Right ventricle myocardium superior (tissue), 1 donor: ENCODE measurements around the gene IL36G. TPM values are rescaled to one million over a fixed set of nuclear protein-coding genes. Genes with fewer than 3 reads are reported as not detected.

Source experiments
- ATAC-seq: fragments of 200-7000 bp; cut with Tn5 transposase; one replicate; pipeline ENCODE4 v1.9.1; 2020; ENCODE audit warnings: mild to moderate bottlenecking; ENCODE audit not compliant: poor library complexity
- DNase-seq: peaks from one replicate; pipeline ENCODE4 v3.0.0-alpha.2; 2020
- intact Hi-C: fragments of 100-400 bp; cut with DNase I; formaldehyde crosslinking; loops from one replicate; pipeline ENCODE4 v1.11.2; 2022
- total RNA-seq: library from RNA; stranded (reverse); fragmentation: NEBNext Ultra II Directional; extraction: Animal tissue kit (Norgen Biotek cat#: 25700); gene quantifications from one replicate; pipeline ENCODE4 v1.2.1, GENCODE V29; 2021
- donor health status: DM: no; HTN: yes; CAD: no; lungs with severe emphysema.

Gene IL36G
- total RNA-seq, 1 donor from 2014 or later, result not detected

GRCh38 chr2:112962308-112963175 lies 15.3 kb upstream of the IL36G start:
- DNase-seq, result no peak
- intact Hi-C loops, result no loop called here
- no peak for ATAC-seq

- no peak for ATAC-seq
- intact Hi-C loops, result no loop called here
Observed at GRCh38 chr2:112967023-112967422, 10.8 kb upstream of the IL36G start.

GRCh38 chr2:112972423-112973086 lies 5.3 kb upstream of the IL36G start:
- intact Hi-C loops, result no loop called here
- DNase-seq (no peak), ATAC-seq (no peak)

More at GRCh38 chr2:112967023-112967422, 10.8 kb upstream of the IL36G start:
- DNase-seq, result no peak

- no peak for DNase-seq
- intact Hi-C loops, result no loop called here
- ATAC-seq, result no peak
Observed at GRCh38 chr2:112973156-112973555, 4.7 kb upstream of the IL36G start.

- intact Hi-C loops, result no loop called here
- no peak for ATAC-seq
- DNase-seq, result no peak
Observed at GRCh38 chr2:112979731-112980130, 1.9 kb downstream of the IL36G start.

GRCh38 chr2:112980537-112980936 lies 2.7 kb downstream of the IL36G start:
- intact Hi-C loops, result no loop called here
- no peak for ATAC-seq
- DNase-seq, result no peak

- no peak for DNase-seq
- intact Hi-C loops, result no loop called here
- no peak for ATAC-seq
Observed at GRCh38 chr2:112985090-112985489, 7.3 kb downstream of the IL36G start.

- intact Hi-C loops, result no loop called here
- DNase-seq, result no peak
- no peak for ATAC-seq
Observed at GRCh38 chr2:112989611-112990010, 11.8 kb downstream of the IL36G start.

GRCh38 chr2:112993831-112994230 lies 16.0 kb downstream of the IL36G start:
- intact Hi-C loops, result no loop called here
- no peak for DNase-seq
- no peak for ATAC-seq

- ATAC-seq (no peak), DNase-seq (no peak)
- intact Hi-C loops, result no loop called here
Observed at GRCh38 chr2:112994648-112995047, 16.8 kb downstream of the IL36G start.

GRCh38 chr2:112995346-112995920 lies 17.6 kb downstream of the IL36G start:
- no peak for DNase-seq
- intact Hi-C loops, result no loop called here
- no peak for ATAC-seq

GRCh38 chr2:112996635-112997034 lies 18.8 kb downstream of the IL36G start:
- intact Hi-C loops, result no loop called here
- DNase-seq, result no peak
- no peak for ATAC-seq

- no peak for ATAC-seq
- intact Hi-C loops, result no loop called here
- no peak for DNase-seq
Observed at GRCh38 chr2:112997151-112997550, 19.3 kb downstream of the IL36G start.

- DNase-seq (no peak), ATAC-seq (no peak)
- intact Hi-C loops, result no loop called here
Observed at GRCh38 chr2:113000436-113000835, 22.6 kb downstream of the IL36G start.

GRCh38 chr2:113002677-113003076 lies 24.9 kb downstream of the IL36G start:
- ATAC-seq (no peak), DNase-seq (no peak)
- intact Hi-C loops, result no loop called here

GRCh38 chr2:113005030-113005509 lies 27.3 kb downstream of the IL36G start, which contains the start of gene IL36A:
TSS of gene IL36A (plus strand) at chr2:113005459. CDS start at chr2:113005872, 413 bp downstream.
- intact Hi-C loops, result no loop called here
- DNase-seq (no peak), ATAC-seq (no peak)

- ATAC-seq, result no peak
- no peak for DNase-seq
Observed at GRCh38 chr2:113007250-113007649, 29.4 kb downstream of the IL36G start.

GRCh38 chr2:113009622-113010021 lies 31.8 kb downstream of the IL36G start:
- no peak for ATAC-seq
- DNase-seq, result no peak
- intact Hi-C loops, result no loop called here

More at GRCh38 chr2:113007250-113007649, 29.4 kb downstream of the IL36G start:
- intact Hi-C loops, result no loop called here

- intact Hi-C loops, result no loop called here
- DNase-seq, result no peak
- ATAC-seq, result no peak
Observed at GRCh38 chr2:113010088-113010487, 32.3 kb downstream of the IL36G start.

- ATAC-seq (no peak), DNase-seq (no peak)
- intact Hi-C loops, result no loop called here
Observed at GRCh38 chr2:113011108-113011507, 33.3 kb downstream of the IL36G start.
